Measurements from ENCODE around the gene PDPK1. TPM values are rescaled to one million over a fixed set of nuclear protein-coding genes. Genes with fewer than 3 reads are reported as not detected.

Gene PDPK1
- total RNA-seq, 1 experiment from 2014 or later: 32.3 TPM

DNA sequence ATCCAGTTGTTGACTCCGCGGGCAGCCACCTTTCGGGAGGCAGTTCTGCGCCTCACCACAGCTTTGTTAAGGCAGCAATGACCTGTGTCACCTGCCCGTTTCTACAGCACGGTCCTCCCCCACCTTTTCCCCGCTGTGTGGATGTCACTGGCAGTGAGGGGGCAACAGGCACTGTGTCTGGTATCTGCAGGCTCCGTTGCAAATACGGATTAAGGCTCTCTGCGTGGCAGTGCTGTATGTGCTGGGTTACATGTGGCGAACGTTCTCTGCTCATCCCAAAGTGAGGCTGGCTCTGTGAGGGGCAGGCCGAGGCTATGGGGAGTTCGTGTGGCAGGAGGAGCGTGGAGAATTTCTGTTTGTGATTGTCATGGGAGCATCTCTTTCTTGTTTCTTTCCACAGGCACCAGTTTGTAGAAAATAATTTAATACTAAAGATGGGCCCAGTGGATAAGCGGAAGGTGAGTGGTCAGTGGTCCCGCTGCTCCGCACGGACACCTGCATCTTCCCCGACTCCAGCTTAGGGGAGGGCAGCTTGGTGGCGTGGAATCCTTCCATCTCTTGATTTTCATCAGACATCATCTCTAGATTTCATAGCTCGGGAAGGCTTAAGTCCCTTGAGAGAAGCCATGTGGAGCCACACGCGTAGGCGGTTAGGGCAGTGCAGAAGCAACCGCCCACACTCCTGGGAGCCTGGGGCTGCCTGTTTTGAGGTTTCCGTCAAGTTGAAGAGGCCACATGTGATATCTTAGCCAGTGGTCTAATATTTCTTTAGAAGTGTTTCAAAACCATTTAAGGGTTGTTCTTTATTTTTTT, 57.8 kb downstream of the PDPK1 start:
- no peak overlapping the region for H3K27ac Mint-ChIP-seq (ENCODE audit: low read depth, unreplicated experiment)
- CTCF ChIA-PET: no interaction called here
- POLR2A ChIA-PET: interaction anchor here (0.6 to 3.6 kb wide), 2 partner anchors 8 to 299 kb away, joined by 3 to 13 read pairs; no protein-coding TSS in a partner anchor
- TF ChIP-seq, protein P1, sequence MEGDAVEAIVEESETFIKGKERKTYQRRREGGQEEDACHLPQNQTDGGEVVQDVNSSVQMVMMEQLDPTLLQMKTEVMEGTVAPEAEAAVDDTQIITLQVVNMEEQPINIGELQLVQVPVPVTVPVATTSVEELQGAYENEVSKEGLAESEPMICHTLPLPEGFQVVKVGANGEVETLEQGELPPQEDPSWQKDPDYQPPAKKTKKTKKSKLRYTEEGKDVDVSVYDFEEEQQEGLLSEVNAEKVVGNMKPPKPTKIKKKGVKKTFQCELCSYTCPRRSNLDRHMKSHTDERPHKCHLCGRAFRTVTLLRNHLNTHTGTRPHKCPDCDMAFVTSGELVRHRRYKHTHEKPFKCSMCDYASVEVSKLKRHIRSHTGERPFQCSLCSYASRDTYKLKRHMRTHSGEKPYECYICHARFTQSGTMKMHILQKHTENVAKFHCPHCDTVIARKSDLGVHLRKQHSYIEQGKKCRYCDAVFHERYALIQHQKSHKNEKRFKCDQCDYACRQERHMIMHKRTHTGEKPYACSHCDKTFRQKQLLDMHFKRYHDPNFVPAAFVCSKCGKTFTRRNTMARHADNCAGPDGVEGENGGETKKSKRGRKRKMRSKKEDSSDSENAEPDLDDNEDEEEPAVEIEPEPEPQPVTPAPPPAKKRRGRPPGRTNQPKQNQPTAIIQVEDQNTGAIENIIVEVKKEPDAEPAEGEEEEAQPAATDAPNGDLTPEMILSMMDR (IDR thresholded peaks at IDR 0.05; ENCODE audit: unreplicated experiment): no peak
- H3K4me3 Mint-ChIP-seq (ENCODE audit: unreplicated experiment): no peak overlapping the region
- DNase-seq (ENCODE audit: unreplicated experiment): no peak
- no peaks in the 10 kb centered on the region for H3K9me3 Mint-ChIP-seq (ENCODE audit: unreplicated experiment)
- no peaks in the 10 kb centered on the region for H3K27me3 Mint-ChIP-seq (ENCODE audit: insufficient read depth, unreplicated experiment)
- no TSS peak for BruUV-seq (replicated peaks)
- intact Hi-C loops (cut with micrococcal nuclease): no loop called here
- peaks cover 26% of the 10 kb centered on the region for H3K36me3 Mint-ChIP-seq (ENCODE audit: insufficient read depth, unreplicated experiment)
- no peaks in the 10 kb centered on the region for H3K4me1 Mint-ChIP-seq (ENCODE audit: insufficient read depth, unreplicated experiment)

DNA sequence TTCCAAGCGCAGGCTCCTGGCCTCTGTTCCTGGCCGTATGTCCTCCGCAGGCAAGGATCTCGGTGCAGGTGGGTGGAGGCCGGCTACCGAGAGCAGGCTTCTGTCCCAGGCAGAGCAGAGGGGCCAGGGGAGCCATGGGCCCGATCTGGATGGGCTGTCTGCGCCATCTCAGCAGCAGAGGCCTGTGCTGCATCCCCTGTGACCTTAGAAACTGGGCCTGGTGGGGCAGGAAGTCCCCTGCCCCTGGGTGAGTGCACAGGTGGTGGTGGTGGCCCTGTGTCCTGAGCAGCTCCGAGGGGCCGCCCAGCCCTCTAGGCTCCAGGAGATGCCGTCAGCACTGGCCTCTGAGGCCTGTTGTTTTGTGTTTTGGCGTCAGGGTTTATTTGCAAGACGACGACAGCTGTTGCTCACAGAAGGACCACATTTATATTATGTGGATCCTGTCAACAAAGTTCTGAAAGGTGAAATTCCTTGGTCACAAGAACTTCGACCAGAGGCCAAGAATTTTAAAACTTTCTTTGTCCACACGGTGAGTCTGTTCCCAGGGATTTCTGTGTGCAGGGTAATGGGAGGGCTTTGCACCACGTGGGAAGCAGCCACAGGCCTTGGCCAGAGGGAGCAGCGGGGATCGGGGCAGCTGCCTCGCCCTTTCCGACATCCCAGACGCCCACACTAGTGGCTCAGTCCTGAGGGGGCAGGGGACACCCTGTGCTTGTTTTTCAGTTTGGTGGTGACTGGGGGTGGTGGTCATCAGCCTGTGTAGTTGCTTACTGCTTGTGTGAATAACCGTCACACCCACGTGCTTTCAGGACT, 59.1 kb downstream of the PDPK1 start:
- no peak for DNase-seq (ENCODE audit: unreplicated experiment)
- TF ChIP-seq, protein P1 (IDR thresholded peaks at IDR 0.05; ENCODE audit: unreplicated experiment): no peak
- H3K9me3 Mint-ChIP-seq (ENCODE audit: unreplicated experiment): no peaks in the 10 kb centered on the region
- CTCF ChIA-PET: no interaction called here
- H3K4me1 Mint-ChIP-seq (ENCODE audit: insufficient read depth, unreplicated experiment): no peaks in the 10 kb centered on the region
- POLR2A ChIA-PET: no interaction called here
- H3K27me3 Mint-ChIP-seq (ENCODE audit: insufficient read depth, unreplicated experiment): no peaks in the 10 kb centered on the region
- no peak overlapping the region for H3K4me3 Mint-ChIP-seq (ENCODE audit: unreplicated experiment)
- H3K36me3 Mint-ChIP-seq (ENCODE audit: insufficient read depth, unreplicated experiment): peaks cover 30% of the 10 kb centered on the region
- BruUV-seq (replicated peaks): no TSS peak
- intact Hi-C loops (cut with micrococcal nuclease): no loop called here
- H3K27ac Mint-ChIP-seq (ENCODE audit: low read depth, unreplicated experiment): no peak overlapping the region

- H3K27me3 Mint-ChIP-seq (ENCODE audit: insufficient read depth, unreplicated experiment): no peaks in the 10 kb centered on the region
- no peak for DNase-seq (ENCODE audit: unreplicated experiment)
- intact Hi-C loops (cut with micrococcal nuclease): no loop called here
- TF ChIP-seq, protein P1 (IDR thresholded peaks at IDR 0.05; ENCODE audit: unreplicated experiment): no peak
- H3K9me3 Mint-ChIP-seq (ENCODE audit: unreplicated experiment): no peaks in the 10 kb centered on the region
- ChIA-PET POLR2A (no interaction called here), CTCF (no interaction called here)
- H3K27ac Mint-ChIP-seq (ENCODE audit: low read depth, unreplicated experiment): no peak overlapping the region
- H3K4me3 Mint-ChIP-seq (ENCODE audit: unreplicated experiment): no peak overlapping the region
- no TSS peak for BruUV-seq (replicated peaks)
- peaks cover 25% of the 10 kb centered on the region for H3K36me3 Mint-ChIP-seq (ENCODE audit: insufficient read depth, unreplicated experiment)
- no peaks in the 10 kb centered on the region for H3K4me1 Mint-ChIP-seq (ENCODE audit: insufficient read depth, unreplicated experiment)
Observed at GRCh38 chr16:2597560-2597902, 59.7 kb downstream of the PDPK1 start.

- POLR2A ChIA-PET: no interaction called here
- no peak overlapping the region for H3K4me3 Mint-ChIP-seq (ENCODE audit: unreplicated experiment)
- H3K36me3 Mint-ChIP-seq (ENCODE audit: insufficient read depth, unreplicated experiment): peaks cover 22% of the 10 kb centered on the region
- intact Hi-C loops (cut with micrococcal nuclease): no loop called here
- H3K4me1 Mint-ChIP-seq (ENCODE audit: insufficient read depth, unreplicated experiment): no peaks in the 10 kb centered on the region
- CTCF ChIA-PET: no interaction called here
- H3K27me3 Mint-ChIP-seq (ENCODE audit: insufficient read depth, unreplicated experiment): no peaks in the 10 kb centered on the region
- H3K9me3 Mint-ChIP-seq (ENCODE audit: unreplicated experiment): no peaks in the 10 kb centered on the region
- no TSS peak for BruUV-seq (replicated peaks)
- DNase-seq (ENCODE audit: unreplicated experiment): no peak
- H3K27ac Mint-ChIP-seq (ENCODE audit: low read depth, unreplicated experiment): no peak overlapping the region
- TF ChIP-seq, protein P1 (IDR thresholded peaks at IDR 0.05; ENCODE audit: unreplicated experiment): no peak
Observed at GRCh38 chr16:2598133-2598641, 60.4 kb downstream of the PDPK1 start.

Measured in MCF 10A (cell line).